GM03348 (cell line): Measurements from ENCODE around the gene SMG5.
"Not testable (repeated sequence)": the region's sequence is repeated elsewhere in the genome, so short reads cannot be mapped to it uniquely, and the experiment has no call there.

Experiments used
- DNase-seq: peaks from one replicate; pipeline ENCODE4 v3.0.0; 2012; ENCODE audit warnings: low spot score

The SMG5 gene

DNA sequence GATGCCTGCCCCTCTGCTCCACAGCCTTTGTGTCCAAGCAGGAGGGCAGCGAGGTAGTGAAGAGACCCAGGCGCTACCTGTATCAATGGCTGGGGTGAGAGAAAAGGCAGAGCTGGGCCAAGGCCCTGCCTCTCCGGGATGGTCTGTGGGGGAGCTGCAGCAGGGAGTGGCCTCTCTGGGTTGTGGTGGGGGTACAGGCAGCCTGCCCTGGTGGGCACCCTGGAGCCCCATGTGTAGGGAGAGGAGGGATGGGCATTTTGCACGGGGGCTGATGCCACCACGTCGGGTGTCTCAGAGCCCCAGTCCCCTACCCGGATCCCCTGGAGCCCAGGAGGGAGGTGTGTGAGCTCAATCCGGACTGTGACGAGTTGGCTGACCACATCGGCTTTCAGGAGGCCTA is 39.9 kb downstream of the SMG5 start:
- DNase-seq, result no peak

DNA sequence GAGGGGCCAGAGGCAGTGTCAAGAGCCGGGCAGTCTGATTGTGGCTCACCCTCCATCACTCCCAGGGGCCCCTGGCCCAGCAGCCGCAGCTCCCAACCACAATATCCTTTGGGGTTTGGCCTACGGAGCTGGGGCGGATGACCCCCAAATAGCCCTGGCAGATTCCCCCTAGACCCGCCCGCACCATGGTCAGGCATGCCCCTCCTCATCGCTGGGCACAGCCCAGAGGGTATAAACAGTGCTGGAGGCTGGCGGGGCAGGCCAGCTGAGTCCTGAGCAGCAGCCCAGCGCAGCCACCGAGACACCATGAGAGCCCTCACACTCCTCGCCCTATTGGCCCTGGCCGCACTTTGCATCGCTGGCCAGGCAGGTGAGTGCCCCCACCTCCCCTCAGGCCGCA is 40.7 kb downstream of the SMG5 start, which contains the start of gene BGLAP:
TSS of gene BGLAP (plus strand) at position 259 of the 400 bp plus-strand sequence. CDS start at position 307, 48 bp downstream.
- DNase-seq, result no peak

DNA sequence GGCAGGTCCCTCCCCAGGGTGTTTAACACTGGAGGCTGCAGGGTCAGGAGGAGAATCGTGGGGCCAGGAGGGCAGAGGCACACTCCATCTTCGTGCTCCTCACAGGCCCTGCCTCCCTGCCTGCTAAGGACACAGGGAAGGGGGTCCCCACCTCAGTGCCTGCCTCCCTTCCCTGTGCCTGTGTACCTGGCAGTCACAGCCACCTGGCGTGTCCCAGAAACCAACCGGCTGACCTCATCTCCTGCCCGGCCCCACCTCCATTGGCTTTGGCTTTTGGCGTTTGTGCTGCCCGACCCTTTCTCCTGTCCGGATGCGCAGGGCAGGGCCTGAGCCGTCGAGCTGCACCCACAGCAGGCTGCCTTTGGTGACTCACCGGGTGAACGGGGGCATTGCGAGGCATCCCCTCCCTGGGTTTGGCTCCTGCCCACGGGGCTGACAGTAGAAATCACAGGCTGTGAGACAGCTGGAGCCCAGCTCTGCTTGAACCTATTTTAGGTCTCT is 41.3 kb downstream of the SMG5 start:
- peak; percentile 57 for DNase-seq

DNA sequence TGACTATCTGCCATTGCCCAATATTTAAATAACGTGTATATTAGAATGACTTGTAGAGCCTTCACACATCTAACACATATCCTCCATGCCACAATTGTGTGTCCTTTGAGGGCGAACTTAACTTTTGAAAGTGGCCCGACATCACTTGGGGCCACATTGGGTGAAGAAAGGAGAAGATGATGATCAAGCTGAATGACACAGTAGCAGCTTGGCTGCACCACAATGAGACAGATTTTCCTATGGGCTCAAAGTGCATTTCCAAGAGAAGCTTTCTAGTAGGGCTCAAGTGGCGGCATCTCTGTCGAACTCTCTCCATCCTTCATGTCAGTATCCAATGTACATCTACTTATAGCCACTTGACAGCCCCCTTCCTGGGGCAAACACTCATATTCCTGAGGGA is 44.4 kb downstream of the SMG5 start:
- no peak for DNase-seq

DNA sequence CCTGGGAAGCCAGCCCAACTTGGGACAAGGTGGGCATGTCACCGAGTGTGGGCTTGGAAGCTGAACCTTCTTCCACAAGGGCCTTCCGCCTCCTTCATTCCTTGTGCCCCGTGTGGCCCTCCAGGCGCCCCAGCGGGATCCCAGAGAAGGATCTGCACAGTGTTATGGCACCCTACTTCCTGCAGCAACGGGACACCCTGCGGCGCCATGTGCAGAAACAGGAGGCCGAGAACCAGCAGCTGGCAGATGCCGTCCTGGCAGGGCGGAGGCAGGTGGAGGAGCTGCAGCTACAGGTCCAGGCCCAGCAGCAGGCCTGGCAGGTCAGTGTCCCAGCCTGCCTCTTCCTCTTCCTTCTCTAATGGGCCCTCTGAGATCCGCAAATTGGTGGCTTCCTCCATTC is 46.5 kb downstream of the SMG5 start:
- no peak for DNase-seq

DNA sequence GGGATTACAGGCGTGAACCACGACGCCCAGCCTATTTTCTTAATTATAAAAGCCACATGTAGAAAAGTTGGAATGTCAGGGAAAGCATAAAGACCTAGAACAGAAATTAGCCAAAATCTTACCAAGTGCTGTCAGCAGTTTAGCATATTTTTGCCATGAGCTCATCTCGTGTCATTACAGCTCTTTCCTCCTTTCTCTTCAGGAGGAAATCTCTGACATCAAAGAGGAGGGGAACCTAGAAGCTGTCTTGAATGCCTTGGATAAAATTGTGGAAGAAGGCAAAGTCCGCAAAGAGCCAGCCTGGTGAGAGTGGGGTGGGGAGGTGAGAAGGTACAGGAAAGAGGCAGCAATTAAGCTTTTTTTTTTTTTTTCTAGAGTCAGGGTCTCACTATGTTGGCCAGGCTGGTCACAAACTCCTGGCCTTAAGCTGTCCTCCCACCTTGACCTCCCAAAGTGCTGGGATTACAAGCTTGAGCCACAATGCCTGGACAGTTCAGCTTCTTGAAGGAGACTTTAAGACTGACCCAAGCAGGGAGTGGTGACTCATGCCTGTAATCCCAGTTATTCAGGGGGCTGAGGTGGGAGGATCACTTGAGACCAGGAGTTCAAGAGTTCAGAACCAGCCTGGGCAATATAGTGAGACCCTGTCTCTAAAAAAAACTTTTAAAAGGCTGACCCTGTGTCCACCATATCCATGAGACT is 49.0 kb downstream of the SMG5 start:
- DNase-seq, result peak; percentile 84

DNA sequence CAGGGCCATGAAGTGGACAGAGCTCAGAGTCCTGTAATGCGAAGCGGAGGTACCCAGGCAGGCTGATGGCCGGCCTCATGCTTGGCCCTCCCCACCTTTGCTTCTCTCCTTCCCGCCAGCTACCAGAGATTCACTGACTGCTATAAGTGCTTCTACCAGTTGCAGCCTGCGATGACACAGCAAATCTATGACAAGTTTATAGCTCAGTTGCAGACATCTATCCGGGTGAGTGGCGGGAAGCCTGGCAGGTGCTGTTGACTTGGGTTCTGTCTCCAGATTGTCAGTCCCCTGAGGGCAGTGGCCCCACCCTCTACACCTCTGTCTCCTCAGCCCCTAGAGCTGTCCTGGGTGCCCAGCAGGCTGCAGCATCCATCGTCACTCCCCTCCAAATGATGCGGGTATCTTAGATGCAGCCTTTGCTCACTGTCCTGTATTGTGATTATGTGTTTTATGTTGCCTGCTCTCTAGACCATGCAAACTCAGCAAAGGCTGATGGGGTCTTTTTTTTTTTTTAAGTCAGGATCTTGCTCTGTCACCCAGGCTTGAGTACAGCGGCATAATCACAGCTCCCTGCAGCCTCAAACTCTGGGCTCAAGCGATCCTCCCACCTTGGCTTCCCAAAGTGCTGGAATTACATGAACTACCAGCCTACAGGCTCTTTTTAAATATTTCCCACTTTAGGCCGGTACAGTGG is 50.3 kb downstream of the SMG5 start:
- no peak for DNase-seq

DNA sequence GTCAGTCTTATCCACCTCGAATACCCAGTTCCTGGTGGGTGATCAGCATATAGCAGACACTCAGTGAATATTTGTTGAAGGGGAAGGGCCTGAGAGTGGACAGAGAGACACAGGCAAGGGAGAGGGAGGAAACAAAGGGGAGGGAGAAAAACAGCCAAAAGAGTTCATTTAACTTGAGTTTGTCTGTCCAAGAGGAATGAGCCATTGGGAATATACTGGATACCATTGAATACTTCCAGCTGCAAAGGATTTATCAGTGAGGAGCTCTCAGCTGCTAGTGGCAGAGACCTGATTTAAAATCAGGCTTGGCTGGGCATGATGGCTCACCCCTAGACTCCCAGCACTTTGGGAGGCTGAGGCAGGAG is 52.2 kb downstream of the SMG5 start:
- DNase-seq, result no peak

DNA sequence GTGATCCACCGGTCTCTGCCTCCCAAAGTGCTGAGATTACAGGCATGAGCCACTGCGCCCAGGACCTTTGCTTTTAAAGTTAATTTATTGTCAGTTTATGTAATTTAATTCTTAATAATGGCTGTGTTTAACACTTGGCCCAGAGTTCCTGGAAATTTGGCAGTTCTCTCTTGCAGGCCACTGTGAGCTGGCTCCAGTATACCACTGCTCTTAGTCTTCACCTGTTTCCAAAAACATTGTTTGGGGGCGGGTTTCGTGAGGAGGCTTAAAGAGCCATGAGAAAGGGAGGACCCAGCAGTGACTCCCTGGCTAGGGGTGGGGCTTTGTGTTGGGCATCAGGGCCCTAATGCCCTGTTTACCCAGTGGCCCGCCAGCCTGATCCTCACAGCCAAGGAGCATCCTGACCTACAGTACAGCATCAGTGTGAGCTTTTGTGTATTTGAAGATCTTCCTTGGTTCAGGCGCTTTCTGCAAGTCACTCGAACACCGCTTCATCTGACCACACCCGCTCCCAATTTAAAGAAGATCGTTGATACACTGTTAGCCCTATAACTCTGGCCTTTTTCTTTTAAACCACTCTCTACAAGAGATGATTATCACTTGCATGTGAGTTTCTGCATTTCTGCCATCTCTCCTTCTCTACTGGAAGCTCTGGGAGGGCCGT is 52.7 kb downstream of the SMG5 start:
- no peak for DNase-seq

DNA sequence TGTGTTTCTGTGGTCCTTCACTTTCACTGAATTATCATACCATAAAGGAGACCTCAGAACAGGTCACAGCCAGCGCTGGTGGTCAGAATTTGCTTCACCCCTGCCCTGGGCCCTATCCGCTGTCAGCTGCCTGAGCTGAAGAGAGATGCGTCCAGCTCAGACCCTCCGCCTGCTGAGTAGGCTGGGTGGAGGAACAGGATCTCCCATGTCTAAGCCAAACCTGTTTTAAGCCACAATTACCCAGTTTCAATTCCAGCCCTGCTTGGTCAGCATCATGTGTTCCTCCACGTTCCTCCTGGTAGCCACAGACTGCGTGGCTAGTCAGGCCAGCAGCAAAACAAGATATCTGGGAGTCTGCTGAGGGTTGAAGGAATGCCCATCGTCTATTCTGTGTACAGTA is 54.1 kb downstream of the SMG5 start:
- DNase-seq, result no peak

DNA sequence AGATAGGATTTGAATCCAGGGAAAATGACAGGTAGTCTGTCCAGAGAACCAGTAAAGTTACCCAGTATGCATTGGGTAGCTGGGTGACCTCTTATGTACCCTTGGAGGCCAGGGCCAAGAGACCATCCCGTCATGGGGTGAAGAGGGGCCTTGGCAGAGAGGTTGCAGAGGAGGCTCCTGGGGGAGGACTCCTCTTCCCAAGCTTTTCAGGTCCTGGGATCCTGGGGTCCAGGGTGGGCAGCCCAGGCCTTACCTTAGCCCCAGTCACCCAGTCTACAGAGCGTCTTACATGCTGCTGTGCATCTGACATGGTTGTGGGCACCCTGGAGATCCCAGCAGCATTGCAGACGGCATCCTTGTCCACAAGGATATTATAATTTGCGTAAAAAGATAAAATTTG is 55.8 kb downstream of the SMG5 start:
- no peak for DNase-seq

DNA sequence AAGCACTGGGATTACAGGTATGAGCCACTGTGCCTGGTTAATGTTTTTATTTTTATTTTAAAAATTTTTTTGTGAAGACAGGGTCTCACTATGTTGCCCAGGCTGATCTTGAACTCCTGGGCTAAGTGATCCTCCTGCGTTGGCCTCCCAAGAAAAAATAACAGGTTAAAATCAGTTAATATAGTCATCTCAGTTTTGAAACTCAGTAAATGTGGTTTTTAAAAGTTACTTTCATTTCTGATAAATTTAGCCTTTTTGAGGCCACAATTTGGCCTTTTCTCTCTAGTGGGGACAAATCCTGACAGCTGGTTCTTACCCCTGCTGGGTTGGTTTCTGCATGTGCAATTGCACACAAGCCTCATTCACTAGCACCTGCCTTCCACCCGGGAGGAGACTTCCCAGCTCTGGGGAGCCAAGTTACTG is 56.5 kb downstream of the SMG5 start:
- DNase-seq, result no peak

DNA sequence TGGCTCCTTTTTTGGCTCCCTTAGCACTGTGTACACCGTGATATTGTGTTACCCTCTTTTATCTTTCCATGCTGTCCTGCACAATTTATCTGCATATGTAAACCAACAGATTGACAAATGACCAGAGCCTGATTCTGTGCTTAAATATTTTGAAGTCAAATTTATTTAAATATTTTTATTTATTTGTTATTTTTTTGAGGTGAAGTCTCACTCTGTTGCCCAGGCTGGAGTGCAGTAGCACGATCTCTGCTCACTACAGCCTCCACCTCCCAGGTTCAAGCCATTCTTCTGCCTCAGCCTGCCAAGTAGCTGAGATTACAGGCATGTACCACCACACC is 57.0 kb downstream of the SMG5 start:
- no peak for DNase-seq

DNA sequence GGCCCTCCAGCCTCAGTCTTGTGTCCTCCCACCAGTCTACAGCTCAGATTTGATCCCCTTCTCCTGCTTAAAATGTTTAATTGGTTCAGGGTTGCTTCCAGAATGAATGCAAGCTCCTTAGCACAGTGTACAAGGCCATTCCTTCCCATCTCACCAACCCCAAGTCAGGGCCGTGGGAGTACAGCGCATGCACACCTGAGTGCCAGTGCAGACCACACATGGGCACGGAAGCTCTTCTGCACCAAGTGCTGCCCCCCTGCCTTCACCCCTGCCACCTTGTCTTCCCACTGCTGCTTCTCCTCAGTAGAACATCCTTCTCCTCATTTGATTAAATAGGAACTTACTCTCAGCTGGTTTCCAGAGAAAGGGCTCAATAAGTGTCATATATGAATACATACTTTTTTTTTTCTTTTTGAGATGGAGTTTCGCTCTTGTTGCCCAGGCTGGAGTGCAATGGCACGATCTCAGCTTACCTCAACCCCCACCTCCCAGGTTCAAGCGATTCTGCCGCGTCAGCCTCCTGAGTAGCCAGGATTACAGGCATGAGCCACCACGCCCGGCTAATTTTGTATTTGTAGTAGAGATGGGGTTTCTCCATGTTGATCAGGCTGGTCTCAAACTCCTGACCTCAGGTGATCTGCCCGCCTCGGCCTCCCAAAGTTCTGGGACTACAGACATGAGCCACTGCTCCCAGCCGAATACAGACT is 60.5 kb downstream of the SMG5 start:
- DNase-seq, result no peak

DNA sequence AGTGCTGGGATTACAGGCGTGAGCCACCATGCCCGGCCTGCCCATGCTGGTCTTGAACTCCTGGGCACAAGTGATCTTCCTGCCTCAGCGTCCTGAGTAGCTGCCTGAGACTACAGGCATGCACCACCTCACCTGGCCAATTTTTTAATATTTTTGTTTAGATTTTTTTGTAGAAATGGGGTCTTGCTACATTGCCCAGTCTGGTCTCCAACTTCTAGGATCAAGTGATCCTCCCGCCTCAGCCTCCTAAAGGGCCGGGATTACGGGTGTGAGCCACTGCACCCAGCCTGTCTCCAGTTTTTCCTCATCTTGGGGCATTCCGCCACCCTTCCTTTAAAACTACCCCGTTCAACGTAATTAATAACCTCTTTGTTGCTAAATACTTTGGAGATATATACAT is 62.4 kb downstream of the SMG5 start:
- no peak for DNase-seq

DNA sequence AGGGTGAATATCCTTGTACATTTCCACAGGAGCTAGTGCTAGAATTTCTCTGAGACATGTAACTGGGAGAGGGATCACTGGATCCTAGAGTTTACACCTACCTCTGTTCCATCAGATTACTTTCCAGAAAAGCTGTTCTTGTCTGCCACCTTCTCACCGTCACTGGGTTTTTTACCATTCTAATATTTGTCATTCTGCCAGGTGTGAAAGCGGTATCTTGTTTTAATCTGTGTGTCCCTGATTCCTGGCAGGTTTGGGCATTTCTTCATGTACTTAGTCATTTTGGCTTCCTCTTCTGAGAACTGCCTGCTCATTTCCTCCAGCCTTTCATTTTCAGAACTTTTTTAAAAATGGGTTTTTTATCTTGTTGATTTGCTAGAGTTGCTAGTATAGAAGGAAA is 64.8 kb downstream of the SMG5 start:
- peak; percentile 50 for DNase-seq

DNA sequence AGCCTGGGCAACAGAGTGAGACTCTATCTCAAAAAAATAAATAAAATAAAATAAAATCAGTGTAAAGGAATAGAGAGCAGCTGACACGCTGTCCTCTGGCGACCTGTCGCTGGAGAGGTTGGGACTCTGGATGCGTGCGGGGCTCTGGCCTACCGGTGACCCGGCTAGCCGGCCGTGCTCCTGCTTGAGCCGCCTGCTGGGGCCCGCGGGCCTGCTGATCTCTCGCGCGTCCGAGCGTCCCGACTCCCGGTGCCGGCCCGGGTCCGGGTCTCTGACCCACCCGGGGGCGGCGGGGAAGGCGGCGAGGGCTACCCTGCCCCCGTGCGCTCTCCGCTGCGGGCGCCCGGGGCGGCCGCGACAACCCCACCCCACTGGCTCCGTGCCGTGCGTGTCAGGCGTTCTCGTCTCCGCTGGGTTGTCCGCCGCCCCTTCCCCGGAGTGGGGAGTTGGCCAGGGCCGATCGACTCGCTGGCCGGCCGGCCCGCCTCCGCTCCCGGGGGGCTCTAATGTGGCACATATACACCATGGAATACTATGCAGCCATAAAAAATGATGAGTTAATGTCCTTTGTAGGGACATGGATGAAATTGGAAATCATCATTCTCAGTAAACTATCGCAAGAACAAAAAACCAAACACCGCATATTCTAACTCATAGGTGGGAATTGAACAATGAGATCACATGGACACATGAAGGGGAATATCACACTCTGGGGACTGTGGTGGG is 66.1 kb downstream of the SMG5 start:
- DNase-seq, result not testable (repeated sequence)

DNA sequence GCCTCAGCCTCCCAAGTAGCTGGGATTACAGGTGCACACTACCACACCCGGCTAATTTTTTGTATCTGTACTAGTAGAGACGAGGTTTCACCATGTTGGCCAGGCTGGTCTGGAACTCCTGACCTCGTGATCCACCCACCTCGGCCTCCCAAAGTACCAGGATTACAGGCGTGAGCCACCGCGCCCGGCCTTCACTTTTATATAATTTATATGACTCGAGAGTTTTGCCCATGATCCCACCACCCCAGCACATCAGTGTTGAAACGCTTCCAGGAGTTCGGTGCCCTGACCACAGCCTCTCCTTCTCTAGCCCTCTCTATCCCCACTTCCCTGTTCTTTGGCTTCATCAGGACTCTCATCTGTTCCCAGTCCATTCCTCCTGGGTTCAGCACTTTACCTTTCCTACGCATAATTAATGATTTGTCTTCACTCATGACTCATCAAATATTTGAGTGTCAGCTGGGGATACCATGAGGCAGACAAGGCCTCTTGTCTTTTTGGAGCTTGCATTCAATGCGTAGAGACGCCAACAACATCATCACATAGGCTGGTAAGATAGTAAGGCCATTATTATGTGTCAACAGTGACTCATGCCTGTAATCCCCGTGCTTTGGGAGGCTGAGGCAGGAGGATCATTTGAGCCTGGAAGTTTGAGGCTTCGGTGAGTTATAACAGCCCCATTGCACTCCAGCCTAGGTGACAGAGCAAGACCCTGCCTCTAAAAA is 68.4 kb downstream of the SMG5 start:
- no peak for DNase-seq

DNA sequence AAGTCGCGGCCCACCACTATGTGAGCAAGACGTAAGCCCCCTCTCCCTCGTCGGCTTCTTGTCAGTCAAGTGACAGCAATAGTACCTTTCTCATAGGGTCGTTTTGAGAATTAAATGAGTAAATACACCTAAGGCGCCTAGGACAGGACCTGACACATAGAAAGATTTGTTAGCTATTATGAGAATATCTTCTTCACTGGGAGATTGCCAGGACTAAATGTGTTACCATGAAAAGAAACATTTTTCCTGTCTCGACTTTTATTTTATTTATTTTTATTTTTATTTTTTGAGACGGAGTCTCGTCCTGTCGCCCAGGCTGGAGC is 69.0 kb downstream of the SMG5 start:
- DNase-seq, result no peak

DNA sequence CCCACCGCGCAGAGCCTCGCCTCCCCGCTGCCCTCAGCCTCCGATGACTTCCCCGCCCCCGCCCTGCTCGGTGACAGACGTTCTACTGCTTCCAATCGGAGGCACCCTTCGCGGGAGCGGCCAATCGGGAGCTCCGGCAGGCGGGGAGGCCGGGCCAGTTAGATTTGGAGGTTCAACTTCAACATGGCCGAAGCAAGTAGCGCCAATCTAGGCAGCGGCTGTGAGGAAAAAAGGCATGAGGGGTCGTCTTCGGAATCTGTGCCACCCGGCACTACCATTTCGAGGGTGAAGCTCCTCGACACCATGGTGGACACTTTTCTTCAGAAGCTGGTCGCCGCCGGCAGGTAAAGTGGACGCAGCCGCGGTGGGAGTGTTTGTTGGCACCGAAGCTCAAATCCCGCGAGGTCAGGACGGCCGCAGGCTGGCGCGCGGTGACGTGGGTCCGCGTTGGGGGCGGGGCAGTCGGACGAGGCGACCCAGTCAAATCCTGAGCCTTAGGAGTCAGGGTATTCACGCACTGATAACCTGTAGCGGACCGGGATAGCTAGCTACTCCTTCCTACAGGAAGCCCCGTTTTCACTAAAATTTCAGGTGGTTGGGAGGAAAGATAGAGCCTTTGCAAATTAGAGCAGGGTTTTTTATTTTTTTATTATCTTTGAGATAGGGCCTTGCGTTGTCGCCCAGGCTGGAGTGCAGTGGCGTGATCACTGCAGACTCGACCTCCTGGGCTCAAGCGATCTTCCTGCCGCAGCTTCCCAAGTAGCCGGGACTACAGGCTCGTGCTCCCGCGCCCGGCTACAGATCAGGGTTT is 69.6 kb downstream of the SMG5 start, which contains the start of gene PMF1:
TSS of gene PMF1 (plus strand) at position 175 of the 811 bp plus-strand sequence. CDS start at position 184, 9 bp downstream.
- peak; percentile 100 for DNase-seq
